HG03575 (cell line): Measurements from ENCODE around the gene PTK7.
"Not testable (repeated sequence)": the region's sequence is repeated elsewhere in the genome, so short reads cannot be mapped to it uniquely, and the experiment has no call there.

ENCODE experiments used
- ATAC-seq: cut with Tn5 transposase; IDR thresholded peaks from one replicate; pipeline ENCODE4 v1.9.1; 2021; ENCODE audit not compliant: unreplicated experiment, insufficient number of reproducible peaks, low FRiP score; ENCODE audit errors: extremely low read depth

Gene PTK7

GRCh38 chr6:43078691-43079090, 2.6 kb downstream of the PTK7 start:
- ATAC-seq: no peak

GRCh38 chr6:43081043-43081442, 4.9 kb downstream of the PTK7 start:
- ATAC-seq: no peak

GRCh38 chr6:43081922-43082321, 5.8 kb downstream of the PTK7 start:
- not testable (repeated sequence) for ATAC-seq

- ATAC-seq: no peak
Observed at GRCh38 chr6:43082806-43083655, 6.9 kb downstream of the PTK7 start.

DNA sequence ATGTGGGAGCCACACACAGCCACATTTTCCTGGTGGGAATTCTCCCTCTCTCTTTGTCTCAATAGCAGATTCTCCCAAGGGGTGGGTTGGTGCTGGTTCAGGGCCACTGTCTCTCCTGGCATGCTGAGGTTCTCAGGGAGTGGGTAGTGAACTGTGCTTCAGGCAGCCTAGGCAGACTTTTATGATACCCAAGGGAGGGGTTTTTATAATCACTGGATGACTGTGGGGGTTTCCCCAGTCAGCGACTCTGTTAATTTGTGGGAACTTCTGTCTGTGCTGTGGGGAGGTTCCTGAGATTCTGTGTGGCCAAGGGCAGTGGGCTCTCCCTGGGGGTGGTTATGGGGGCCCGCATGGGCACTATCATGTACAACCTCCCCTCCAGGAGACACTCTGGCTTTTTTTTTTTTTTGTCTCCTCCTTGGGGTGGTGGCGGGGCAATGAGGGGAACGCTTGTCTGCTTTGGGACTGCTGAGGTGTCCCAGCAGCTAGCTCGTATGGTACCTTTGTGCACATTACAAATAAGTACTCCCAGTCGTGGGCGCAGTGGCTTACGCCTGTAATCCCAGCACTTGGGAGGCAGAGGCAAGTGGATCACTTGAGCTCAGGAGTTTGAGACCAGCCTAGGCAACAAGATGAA, 10.0 kb downstream of the PTK7 start:
- ATAC-seq: no peak

DNA sequence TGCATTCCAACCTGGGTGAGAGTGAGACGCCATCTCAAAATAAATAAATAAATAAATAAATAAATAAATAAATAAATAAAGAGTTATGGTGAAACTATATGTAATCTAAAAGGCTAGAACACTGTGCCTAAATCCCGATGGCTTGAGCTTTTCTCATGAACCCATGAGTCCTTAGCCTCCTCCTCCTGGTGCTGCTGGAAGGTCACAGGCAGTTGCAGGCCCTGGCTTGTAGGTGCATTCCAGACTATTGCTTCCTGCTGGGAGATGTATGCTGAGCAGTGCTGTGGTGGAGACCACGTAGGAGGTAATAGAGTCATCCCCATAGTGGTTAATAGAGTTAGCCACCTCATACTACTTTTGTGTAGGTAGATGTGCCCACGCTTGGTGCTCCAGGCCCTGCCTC, 12.5 kb downstream of the PTK7 start:
- ATAC-seq: no peak

- no peak for ATAC-seq
Observed at GRCh38 chr6:43089467-43089866, 13.4 kb downstream of the PTK7 start.

- no peak for ATAC-seq
Observed at GRCh38 chr6:43089874-43090558, 13.9 kb downstream of the PTK7 start.

- ATAC-seq: no peak
Observed at GRCh38 chr6:43090559-43090956, 14.4 kb downstream of the PTK7 start.

DNA sequence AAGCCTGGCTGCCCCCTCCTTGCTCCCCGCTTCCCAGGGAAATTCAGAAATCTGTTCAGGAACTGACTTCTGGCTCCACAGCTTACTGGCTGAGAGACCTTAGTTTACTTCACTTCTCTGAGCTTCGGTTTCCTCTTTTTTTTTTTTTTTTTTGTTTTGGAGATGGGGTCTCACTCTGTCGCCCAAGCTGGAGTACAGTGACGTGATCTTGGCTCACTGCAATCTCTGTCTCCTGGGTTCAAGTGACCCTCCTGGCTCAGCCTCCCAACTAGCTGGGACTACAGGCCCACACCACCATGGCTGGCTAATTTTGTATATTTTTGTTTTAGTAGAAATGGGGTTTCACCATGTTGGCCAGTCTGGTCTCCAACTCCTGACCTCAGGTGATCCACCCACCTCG, 14.9 kb downstream of the PTK7 start:
- no peak for ATAC-seq

GRCh38 chr6:43091436-43091991, 15.4 kb downstream of the PTK7 start:
- ATAC-seq: no peak

- no peak for ATAC-seq
Observed at GRCh38 chr6:43092635-43093034, 16.5 kb downstream of the PTK7 start.

DNA sequence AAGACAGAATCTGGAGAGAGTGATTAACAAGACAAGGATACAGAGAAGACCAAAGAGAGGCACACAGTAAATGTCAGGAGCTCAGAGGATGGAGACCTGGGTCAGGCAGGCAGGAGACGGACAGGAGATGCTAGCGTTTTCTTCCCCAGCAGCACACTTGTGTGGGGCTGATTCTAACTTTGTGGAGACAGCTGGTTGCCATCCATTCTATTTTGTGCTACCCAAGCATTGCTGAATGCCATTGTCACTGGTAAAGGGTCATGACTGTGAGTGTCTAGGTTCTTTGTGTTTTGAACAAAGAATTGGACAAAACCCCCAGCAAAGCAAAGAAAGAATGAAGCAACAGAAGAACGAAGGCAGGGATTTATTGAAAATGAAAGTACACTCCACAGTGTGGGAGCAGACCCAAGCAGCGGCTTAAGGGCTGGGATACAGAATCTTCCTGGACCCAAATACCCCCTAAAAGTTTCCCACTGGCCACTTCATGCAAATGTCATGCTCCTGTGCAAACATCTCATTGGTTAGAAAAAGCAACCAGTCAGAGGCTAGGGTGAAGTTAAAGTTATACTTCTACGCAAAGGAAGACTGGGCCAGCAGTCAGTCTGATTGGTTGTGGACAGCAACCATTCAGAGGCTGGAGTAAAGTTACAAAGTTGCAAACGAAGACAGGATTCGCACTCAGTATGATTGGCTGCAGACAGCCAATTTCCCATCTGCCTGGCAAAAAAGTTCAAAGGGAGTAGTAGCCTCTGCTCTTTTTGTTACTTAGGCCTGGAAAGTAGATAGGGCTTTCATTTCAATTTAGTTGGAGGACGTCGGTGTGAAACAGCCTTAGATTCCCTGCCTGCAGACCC, 17.5 kb downstream of the PTK7 start:
- ATAC-seq: no peak

GRCh38 chr6:43095939-43096338, 19.8 kb downstream of the PTK7 start:
- ATAC-seq: no peak

DNA sequence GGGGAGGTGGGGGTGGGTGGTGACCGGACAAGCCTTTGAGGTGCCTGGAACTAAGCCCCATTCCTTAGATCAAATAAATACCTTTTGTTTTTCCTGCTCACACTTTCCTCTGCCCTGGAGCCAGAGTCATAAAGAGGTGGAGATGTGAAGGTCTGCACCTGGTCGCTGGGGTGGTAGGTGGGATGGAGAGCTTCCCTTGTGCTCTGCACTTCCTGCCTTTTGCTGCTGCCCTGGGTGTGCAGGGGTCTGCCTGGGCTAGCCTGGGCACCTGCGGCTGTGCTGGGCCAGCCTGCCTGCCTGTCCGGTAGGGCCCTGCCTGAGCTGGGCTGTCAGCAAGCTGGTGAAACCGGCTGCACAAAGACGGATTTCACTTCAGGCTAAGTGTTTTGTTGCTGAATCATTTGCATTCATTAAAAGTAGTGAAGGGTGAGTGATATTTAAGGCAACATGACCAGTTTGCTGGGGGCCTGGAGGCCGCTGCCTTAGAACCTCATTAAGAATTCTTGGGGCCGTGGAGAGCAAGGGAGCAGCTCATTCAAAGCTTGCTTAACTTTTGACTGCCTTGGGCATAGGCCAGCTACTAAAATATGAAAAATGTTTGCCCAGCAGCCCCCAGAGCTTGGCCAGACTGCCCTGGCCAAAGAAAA, 20.5 kb downstream of the PTK7 start:
- ATAC-seq: no peak

- no peak for ATAC-seq
Observed at GRCh38 chr6:43097098-43097489, 21.0 kb downstream of the PTK7 start.

DNA sequence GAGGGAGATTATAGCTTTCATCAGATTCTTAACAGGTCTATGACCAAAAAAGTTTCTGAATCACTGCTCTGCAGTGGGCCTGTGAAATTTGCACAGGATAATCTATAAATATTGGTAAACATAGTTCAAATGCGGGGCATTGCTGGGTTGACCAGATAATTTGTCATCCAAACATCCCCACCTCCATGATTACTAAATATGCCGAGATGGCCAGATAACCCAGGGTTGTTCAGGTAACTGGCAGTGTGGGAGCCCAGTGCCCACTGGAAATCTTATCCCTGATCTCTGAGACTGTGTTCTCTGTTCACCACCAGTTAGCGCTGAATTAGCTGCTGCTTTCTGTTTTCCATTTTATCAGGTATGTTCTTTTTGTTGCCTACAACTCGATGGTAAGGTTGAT, 21.4 kb downstream of the PTK7 start:
- no peak for ATAC-seq

DNA sequence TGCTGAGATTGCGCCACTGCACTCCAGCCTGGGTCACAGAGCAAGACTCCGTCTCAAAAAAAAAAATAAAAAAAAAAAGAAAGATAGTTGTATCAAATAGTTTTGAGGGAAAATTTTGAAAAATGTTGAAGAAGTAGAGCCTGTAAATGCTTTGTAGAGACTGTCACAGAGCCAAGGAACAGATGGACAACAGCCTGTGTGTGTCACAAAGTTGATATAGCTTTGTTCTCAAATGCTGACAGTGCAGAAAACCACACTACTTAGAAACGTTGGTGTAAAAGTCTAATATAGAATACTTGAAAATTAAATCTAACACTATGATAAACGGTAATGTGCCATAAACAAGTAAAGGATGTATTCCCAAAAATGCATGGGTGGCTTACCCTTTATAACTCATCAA, 25.4 kb downstream of the PTK7 start:
- no peak for ATAC-seq
